GM21717 (cell line): Measurements from ENCODE around the gene PACS1.
"Not testable (repeated sequence)": the region's sequence is repeated elsewhere in the genome, so short reads cannot be mapped to it uniquely, and the experiment has no call there.

Source experiments
- ATAC-seq: cut with Tn5 transposase; IDR thresholded peaks from one replicate; pipeline ENCODE4 v1.9.1; 2021; ENCODE audit warnings: mild to moderate bottlenecking, moderate library complexity; ENCODE audit not compliant: unreplicated experiment

PACS1 gene

DNA sequence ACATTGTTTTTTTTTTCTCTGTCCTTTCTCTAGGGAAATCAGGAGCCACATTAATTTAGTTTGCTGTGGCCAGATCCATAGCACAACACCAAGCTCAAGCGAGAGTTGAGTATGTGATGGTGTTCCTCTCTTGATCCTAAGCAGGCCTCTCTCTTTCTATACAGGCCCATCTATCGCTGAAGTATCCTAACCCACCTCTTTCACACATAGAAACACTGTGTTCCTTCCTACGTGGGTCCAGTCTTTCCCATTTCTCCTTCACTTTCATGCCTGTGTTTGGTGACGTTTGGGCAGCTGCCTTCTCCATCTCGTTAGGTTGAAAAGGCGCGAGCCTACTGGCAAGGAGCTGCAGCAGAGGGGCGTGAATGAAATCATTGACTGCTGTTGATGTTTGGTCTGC lies 2.4 kb downstream of the PACS1 start:
- ATAC-seq: no peak

DNA sequence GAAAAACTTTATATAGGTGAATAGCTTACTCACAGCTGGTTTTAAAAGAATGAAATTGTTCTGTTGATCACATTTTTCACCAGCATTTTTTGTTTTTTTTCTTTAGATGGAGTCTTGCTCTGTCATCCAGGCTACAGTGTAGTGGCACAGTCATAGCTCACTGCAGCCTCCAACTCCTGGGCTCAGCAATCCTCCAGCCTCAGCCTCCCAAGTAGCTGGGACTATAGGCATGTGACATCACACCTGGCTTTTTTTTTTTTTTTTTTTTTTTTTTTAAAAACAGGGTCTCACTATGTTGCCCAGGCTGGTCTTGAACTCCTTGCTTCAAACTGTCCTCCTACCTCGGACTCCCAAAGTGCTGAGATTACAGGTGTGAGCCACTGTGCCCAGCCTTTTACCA lies 3.6 kb downstream of the PACS1 start:
- no peak for ATAC-seq

DNA sequence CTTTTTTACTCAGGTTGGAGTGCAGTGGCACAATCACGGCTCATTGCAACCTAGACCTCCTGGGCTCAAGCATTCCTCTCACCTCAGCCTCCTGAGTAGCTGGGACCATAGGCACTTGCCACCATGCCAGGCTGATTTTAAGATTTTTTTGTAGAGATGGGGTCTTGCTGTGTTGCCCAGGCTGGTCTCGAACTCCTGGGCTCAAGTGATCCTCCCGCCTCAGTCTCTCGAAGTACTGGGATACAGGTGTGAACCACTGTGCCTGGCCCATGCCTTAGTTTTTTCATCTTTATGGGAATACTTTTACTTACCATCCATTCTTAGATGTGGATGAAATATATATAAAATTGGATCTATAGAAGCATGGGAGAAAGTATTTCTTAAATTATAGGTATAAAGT lies 5.2 kb downstream of the PACS1 start:
- no peak for ATAC-seq

DNA sequence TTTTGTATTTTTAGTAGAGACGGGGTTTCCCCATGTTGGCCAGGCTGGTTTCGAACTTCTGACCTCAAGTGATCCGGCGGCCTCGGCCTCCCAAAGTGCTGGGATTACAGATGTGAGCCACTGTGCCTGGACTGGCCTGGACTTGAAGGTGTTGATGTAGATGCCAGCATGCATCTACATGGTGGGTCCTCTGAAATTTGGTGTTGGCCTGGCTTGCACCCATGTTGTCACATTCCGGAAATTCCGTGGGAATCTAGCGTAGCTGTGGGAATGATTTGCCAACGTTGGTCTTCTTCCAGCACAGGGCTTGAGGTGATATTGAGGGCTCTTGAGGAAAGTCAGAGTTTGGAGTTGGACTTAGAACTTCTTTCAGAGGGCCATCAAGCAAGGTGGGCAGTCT lies 6.5 kb downstream of the PACS1 start:
- no peak for ATAC-seq

DNA sequence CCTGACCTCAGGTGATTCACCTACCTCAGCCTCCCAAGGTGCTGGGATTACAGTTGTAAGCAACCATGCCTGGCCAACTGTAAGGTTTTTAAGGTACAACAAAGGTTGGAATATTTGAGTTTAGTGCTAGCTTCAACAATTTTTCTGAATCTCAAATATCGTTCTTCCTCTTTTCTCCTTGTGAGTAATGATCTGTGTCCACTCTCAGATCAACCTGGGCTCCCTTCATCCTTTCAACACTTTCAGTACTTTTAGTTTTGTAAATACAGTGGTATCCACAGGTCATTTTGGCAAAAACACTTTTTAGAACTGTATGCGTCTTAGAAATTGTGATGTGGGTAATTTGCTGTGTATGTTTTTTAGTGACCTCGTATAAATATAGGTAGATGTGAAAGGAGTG lies 7.9 kb downstream of the PACS1 start:
- no peak for ATAC-seq

DNA sequence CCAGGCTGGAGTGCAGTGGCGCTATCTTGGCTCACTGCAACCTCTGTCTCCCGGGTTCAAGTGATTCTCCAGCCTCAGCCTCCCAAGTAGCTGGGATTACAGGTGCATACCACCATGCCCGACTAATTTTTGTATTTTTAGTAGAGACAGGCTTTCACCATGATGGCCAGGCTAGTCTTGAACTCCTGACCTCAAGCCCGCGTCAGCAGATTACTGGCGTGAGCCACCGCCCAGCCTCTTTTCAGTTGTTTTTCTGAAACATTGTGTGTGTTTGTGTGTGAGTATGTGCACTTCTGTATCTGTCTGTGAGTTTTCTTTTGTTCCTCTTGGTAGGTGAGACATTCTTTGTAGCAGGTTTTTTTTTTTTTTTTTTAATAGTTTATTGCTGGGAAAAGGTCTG lies 8.9 kb downstream of the PACS1 start:
- ATAC-seq: not testable (repeated sequence)

DNA sequence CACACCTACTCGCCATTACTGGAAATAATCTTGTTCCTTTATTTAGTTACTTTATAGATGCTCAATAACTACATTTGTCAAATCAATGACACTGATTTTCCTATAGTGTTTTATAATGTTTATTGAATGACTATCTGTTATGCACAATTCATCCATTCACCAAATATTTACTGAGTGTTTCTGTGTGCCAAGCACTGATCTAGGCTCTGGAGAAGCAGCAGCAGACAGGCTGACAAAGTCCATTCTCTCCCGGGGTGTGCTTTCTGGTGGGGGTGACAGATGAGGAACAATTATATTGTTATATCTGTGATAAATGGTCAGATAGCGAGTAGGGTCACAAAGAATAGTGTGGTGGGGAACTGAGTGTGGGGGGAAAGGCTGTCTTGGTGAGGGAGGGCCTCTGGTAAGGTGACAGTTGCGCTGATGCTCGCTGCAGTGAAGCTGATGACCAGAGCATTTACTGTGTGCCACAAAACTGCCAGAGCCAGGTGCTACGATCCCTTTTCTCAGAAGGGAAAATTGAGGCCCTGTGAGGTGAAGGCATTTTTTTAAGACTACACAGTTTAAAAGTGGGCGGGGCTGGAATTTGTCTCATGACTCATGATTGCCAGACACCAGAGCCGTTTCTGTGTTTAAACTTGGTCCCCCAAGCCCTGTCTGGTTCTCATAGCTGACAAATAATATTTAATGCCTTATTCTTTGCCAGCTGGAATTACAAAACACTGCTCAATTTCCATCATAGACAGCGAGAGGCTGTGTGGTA lies 10.2 kb downstream of the PACS1 start:
- no peak for ATAC-seq

DNA sequence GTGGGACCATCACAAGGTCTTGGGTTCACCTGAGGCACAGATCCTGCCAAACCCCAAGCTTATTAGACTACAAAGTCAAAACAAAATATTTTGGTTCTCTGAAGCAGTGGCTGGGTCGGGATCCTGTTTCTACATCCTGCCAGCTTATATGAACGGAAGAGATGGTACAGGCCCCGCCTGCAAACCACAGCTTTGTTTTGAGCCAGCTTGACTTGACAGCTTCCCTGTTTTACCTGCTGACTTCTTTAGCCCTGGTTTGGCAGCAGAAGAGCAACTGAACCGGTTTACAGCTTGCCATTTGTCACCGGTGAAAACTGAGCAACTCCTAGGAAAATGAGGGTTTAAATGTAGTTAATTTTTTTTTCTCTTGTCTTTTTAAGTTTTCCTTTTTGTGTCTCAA lies 11.4 kb downstream of the PACS1 start:
- no peak for ATAC-seq

DNA sequence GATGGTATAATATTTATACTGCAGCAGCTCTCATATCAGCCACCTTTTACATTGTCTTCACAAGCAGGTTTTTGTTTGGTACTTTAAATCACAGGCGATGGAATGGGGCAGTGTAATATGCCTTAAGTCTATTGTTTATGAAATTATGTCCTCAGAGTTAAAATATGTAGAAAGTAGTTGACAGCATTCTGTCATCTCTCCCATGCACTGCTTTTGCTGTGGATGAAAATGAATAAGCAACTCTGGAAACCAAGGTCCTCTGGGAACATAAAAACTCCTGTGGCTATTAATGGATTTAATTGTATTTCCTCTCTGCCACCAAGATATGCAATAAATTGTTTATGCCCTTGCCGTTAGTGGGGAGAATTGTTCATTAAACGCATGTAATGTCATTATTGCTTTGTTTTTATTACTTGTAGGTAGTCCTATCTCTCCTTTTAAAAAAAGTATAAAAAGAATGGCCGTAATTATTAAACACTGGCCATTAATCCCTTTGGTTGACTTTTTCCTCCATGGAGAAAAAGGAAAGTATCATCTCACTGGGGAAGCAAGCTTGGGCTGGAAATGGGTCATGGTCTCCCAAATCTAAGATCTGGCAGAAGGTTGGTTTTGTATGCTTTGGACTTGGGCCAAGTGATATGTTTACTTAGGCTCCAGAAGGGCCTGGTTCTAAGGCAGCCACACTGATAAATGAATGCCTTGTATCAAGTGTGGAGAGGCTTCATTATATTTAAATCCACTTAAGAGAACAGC lies 13.1 kb downstream of the PACS1 start:
- ATAC-seq: no peak

DNA sequence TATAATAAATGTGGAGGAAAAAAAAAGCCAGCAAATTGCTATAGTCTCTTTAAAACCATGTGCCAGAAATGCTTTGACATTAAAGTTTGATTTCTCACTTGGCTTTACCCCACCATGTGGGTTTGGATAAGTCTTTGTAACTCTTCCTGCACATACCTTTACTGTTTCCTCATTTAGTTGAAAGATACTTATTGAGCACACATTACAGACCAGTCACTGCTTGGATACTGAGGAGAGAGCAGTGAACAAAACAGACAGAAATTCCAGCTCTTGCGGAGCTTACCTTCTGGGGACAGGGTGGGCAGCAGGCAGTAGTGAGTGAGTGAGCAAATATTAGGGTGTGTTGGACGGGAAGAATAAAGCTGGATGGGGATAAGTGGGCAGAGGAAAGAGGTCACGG lies 13.7 kb downstream of the PACS1 start:
- no peak for ATAC-seq

DNA sequence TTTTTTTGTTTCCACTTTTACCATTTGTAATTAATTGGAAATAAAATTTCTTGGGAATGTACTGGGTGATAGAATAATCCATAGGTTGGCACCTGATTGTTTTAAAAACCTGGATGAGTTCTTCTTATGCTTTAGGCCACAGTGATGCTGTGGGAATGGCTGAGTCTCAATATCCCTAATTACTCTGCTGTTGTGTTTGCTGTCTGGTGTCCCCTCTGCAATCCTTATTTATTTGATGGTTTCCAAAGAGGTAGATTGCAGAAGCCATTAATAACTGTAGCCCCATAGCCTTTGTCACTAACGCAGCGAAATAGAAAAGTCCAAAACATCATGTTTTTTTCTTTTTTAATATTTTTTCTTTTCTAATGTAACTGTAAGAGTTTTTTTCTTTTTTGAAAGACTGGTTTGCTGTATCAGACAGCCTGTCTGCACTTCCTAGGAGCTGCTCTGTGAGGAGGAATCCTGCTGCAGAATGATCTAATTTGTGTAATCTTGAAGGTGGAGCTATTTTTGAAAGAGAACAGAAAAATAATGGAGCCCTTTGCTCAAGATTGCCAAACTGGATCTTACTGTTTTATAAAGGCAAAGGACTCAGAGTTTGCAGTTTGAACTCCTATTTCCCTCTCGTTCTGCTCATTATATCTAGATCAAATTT lies 14.9 kb downstream of the PACS1 start:
- no peak for ATAC-seq

DNA sequence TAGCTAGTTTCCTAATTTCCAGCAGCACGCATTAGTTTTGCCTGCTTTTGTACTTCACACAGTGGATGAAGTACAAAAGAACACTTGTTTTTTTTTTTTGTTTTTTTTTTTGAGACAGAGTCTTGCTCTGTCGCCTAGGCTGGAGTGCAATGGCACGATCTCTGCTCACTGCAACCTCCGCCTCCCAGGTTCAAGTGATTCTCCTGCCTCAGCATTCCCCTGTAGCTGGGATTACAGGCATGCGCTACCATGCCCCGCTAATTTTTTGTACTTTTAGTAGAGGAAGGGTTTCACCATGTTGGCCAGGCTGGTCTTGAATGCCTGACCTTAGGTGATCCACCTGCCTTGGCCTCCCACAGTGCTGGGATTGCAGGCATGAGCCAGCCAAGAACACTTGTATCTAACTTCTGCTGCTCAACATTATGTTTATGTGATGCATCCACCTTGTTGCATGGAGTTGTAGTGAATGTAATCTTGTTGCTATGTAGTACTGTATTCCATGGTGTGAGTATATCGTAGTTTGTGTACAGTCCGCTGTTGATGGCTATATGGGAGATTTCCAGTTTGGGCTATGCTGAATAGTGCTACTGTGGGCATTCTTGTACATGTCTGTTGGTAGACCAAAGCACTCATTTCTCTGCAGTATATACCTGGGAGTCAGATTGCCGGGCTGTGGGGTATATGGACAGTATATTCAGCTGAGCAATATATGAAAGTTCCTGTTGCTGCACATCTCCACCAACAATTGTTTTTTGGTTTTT lies 17.3 kb downstream of the PACS1 start:
- no peak for ATAC-seq

DNA sequence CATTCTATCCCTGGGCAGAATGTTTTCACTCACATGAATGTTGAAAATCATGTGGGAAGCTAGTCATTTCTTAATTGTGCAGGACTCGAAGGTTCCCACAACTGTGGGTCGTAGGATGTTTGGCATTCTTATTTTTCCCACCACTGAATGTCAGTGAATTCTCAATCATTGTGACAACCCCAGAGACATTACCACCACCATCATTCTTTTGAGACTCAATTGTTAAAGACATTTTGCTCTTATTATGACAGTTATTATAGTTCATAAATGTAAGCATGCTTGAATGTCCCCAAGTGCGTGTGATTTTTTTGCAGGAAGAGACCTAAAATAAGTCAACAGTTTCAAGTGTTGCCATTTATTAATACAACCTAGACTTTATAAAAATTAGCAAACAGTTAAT lies 19.0 kb downstream of the PACS1 start:
- ATAC-seq: no peak

DNA sequence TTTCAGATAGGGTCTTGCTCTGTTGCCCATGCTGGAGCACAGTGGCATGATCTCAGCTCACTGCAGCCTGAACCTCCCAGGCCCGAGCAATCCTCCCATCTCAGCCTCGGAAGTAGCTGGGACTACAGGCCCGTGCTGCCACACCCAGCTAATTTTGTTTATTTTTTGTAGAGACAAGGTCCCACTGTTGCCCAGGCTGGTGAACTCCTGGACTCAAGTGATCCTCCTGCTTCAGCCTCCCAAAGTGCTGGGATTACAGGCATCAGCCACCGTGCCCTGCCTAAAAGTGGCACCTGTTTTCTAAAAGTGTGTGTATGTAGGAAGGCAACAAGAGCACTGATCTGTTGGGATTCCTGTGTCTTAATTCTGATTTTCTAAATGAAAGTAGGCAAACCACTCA lies 20.2 kb downstream of the PACS1 start:
- ATAC-seq: no peak

DNA sequence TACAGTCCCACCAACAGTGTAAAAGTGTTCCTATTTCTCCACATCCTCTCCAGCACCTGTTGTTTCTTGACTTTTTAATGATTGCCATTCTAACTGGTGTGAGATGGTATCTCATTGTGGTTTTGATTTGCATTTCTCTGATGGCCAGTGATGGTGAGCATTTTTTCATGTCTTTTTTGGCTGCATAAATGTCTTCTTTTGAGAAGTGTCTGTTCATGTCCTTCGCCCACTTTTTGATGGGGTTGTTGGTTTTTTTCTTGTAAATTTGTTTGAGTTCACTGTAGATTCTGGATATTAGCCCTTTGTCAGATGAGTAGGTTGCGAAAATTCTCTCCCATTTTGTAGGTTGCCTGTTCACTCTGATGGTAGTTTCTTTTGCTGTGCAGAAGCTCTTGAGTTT lies 22.1 kb downstream of the PACS1 start:
- ATAC-seq: not testable (repeated sequence)

DNA sequence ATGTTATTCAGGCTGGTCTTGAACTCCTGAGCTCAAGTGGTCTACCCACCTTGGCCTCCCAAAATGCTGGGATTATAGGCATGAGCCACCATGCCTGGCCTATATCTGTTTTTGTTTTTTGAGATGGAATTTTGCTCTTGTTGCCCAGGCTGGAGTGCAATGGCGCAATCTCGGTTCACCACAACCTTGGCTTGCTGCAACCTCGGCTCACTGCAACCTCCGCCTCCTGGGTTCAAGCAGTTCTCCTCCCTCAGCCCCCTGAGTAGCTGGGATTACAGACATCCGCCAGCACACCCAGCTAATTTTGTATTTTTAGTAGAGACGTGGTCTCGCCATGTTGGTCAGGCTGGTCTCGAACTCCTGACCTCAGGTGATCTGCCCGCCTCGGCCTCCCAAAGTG lies 29.7 kb downstream of the PACS1 start:
- ATAC-seq: not testable (repeated sequence)

DNA sequence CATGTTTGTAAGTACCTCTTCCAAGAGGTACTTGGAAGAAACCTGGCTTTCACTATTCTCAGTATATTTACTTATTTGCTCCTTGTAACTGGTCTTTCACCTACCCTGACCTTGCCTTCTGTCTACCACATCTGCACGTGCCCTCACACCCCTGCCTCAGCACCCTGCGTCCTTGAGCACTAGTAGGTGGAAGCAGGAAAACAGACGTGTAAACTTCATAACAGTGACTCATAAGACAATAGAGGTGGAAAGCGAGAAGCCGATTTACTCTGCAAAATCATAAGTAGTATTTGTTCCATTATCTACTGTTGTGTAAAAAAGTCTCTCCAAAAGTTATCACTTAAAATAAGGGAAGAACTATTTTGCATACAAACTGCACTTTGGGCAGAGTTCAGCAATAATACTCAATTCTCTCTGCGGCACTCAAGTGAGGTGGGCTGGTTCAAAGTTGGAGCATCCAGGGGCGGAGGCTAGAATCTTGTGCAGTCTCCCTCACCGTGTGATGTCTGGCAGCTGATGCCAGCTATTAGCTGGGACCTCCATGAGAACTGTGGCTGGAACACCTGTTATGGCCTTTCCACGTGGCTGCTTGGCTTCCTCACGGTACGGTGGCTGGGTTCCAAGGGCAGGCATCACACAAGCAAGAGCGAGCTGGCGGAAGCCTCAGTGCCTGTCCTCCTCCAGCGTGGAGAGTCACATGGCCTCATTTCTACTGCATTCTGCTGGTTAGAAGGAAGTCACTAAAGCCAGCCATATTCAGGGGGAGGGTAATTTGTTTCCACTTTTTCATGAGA lies 30.4 kb downstream of the PACS1 start:
- ATAC-seq: no peak

DNA sequence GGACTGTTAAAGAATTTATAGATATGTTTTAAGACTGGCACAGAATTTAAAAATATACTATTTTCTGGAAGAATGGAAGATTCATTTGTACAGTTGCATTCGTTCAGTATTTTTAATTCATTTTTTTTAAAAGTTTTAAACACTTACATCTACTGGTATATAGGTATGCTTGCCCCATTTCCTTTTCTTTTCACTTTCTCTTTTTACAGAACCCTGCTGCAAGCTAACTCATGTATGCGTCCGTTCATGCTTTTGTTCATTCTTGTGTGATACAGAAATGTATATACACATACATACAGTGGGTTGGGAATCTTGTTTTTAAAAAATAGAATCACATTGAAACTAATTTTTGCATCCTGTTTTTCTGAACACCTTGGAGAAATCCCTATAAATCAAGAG lies 31.0 kb downstream of the PACS1 start:
- no peak for ATAC-seq

DNA sequence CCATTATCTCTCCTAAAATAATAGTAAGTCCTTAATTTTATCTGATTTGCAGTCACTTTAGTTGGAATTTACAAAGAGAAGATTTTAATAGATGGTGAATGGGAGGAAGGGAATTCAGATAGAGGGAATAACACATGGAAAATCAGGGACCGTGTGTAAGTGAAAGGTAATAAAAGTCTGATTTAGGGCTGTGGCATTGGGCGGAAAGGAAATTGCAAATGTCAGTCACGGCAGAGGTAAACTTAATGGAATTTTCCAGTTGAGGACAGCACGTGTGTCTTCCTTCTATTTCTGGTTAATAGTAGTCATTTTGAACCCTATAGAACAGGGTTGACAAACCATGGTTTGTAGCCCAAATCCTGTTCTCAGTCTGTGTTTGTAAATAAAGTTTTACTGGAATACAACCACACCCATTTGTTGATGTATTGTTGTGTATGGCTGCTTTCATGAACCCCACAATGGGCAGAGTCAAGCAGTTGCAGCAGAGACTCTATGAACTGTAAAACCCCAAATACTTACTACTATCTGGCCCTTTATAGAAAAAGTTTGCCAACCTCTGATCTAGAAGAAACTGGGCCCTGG lies 34.1 kb downstream of the PACS1 start:
- no peak for ATAC-seq
